GM20000 (cell line): ENCODE data around the gene CAPZB.

Source experiments
- DNase-seq: peaks from one replicate; pipeline ENCODE4 v3.0.0; 2012; ENCODE audit warnings: low spot score
- TF ChIP-seq, protein P1 (sequence below): IDR thresholded peaks from 2 replicates; pipeline ENCODE4 v1.5.1; 2012; ENCODE audit warnings: mild to moderate bottlenecking, control low read depth; ENCODE audit errors: extremely low read depth, missing control alignments

Gene CAPZB

DNA sequence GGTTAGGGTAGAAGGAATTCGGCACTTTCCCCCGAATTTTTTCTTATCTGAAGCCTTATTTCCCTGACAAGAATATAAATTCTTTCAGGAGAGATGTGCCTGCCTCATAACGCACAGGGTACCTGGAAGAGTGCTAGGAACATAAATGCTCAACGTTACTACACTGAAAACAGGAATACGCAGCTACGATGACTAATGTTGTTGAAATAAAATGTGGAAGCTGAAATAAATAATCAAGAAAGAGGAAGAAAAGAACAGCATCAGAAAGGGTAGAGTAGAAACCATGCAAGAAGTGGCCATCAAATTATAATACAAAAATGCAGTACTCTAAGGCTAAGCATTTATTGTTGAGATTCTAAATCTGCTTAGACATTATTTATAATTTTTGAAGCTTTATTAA is 139.3 kb downstream of the CAPZB start:
- TF ChIP-seq, protein P1, sequence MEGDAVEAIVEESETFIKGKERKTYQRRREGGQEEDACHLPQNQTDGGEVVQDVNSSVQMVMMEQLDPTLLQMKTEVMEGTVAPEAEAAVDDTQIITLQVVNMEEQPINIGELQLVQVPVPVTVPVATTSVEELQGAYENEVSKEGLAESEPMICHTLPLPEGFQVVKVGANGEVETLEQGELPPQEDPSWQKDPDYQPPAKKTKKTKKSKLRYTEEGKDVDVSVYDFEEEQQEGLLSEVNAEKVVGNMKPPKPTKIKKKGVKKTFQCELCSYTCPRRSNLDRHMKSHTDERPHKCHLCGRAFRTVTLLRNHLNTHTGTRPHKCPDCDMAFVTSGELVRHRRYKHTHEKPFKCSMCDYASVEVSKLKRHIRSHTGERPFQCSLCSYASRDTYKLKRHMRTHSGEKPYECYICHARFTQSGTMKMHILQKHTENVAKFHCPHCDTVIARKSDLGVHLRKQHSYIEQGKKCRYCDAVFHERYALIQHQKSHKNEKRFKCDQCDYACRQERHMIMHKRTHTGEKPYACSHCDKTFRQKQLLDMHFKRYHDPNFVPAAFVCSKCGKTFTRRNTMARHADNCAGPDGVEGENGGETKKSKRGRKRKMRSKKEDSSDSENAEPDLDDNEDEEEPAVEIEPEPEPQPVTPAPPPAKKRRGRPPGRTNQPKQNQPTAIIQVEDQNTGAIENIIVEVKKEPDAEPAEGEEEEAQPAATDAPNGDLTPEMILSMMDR: no peak
- DNase-seq: no peak

DNA sequence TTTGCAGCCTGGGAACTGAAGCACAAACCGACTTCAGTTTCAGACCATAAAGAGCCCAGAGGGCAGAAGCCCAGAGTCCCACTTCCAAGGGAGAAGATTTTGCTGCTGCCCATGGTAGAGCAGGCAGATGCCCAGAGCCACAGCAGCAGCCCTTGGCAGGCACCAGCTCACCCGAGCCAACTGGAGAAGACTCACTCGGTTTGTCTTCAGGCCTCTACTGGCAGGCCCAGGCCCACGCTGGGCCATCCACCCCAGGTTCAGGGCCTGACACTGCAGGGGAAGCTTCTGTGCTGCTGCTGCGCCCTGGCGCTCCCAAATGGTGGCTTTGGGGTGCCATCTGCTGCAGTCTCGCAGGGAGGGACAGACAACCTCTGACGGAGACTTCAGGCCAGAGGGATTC is 139.9 kb downstream of the CAPZB start:
- no peak for DNase-seq
- TF ChIP-seq, protein P1: no peak

DNA sequence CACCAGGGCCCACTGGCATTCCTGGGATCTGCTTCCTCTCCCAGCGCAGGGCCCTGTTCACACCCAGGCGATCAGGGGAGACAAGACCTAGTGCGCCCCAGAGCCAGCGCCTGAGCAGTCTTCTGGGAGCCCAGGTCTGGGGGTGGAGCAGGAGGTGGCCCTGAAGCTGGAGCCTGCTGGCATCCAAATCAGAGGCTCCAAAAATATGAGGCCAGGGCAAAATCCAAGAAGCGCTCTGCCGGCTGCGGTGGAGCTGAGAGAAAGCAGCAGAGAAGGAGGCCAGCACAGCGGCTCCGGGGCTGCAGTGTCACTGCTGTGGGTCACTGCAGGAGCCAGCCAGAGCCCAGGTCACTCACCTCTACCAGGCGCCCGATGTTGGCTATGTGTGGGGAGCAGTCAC is 140.5 kb downstream of the CAPZB start:
- TF ChIP-seq, protein P1: no peak
- DNase-seq: no peak

DNA sequence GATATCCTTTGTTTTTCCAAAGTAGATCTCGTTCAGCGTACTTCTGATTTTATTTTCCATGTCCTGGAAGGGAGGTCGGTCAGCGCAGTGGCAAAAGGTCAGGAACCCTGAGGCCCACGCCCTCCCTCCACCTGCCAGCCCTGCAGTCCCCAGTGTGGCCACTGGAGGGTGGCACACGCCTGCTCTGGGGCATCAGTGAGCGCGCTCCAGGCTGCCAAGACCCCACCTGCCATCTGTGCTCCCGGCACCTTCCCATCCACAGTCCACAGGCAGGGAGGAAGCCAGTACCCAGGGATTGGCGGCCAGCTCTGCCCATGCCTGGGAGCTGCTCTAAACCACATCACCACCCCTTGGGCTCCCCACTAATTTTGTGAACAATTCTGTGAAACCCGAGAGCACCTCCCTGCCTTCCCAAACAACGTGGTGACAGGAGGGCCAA is 140.9 kb downstream of the CAPZB start:
- peak; percentile 74 for DNase-seq
- TF ChIP-seq, protein P1: peak; percentile 82

DNA sequence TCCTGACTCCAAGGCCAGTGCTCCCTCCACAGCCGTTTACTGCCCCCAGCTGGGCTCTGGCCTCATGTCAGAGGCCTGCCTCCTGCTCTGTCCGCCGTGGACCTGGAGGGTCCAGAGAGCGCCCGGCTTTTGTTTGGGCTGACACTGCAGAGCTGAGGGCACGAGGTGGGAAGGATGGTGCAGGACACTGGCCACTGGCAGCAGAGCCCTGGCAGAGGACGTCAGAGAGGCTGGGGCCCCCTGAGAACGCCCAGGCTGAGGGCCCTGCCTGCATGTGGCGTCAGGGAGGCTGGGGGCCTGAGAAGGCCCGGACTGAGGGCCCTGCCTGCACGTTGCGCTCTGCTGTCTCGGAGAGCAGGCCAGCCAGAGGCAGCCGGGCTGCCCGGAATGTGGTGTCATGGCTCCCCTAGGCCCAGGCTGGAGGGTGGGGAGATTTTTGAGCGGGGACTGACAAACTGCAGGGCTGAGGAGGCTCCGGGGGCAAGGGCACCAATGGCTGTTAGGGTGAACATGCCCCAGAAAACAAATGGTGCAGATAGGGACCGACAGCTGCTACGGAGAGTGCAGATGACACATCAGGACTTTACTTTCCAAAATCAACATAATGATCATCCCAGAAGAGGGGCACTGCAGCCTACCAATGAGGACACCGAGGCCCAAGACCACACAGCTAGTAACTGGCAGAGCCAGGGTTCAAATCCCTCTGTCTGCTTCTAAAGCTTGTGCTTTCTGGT is 141.6 kb downstream of the CAPZB start:
- TF ChIP-seq, protein P1: no peak
- DNase-seq: no peak

DNA sequence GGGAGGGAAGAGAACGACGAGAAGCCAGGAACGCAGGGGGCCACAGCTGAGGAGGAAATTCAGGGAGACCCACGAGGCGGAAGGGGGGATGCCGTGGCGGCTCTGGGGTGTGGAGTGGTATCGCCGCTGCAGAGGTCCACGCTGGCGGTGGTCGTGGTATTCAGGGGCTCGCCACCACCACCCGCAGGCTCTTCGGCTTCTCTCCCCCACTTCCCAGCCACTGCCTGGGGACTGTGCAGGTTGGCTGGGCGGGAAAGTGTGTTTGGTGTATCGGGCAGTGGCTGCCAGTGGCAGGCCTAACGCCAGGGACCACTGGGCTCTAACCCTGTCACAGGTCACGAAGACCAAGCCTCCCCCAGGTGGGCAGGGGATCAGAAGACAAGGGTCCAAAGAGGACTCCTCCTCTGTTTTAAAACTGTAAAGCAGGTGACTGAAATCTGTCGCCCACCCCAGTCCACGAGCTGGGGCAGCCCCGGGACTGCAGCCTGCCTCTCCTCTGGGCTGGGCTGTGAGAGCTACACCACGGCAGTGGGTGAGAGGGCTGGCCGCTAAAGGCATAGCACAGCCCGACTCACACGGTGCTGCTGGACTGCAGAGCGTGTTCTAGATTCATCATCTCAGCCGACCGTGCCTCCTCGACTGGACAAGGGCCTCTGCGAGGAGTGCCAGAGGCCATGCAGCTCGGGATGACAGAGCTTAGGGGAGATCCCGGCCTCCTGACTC is 142.3 kb downstream of the CAPZB start:
- TF ChIP-seq, protein P1: no peak

DNA sequence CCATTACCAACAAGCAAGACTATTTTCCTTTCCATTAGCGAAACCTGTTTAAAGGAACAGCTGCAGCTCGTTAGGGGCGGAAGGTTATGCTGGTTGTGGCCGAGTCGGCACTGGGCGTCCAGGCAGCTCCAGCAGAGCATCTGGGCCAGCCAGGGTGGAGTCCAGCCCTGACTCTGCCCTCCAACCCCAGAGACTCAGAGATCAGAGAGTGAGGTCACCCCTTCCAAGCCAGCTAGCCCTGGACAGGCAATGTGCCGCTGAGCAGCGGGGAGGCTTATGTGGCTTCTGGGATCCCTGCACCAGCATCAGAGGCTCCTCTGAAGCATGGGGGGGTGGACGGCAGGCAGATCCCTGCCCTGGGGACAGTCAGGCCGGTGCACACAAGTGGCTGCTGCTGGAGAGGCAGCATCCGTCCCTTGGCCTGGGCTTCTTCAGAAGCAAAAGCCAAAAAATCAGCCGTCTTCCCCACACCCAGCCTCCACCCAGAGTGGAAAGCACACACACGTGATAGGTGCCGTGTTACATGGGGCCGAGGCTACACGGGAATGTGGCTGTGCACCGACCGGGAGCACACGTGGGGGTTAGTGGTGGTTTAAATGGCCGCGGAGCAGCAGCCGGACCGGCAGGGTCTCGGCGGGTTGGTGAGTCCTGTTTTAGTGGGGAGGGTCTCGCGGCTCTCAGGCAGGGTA is 143.1 kb downstream of the CAPZB start:
- TF ChIP-seq, protein P1: no peak
- DNase-seq: no peak

More for the DNA sequence above, 142.3 kb downstream of the CAPZB start:
- no peak for DNase-seq
